ENCODE results near the gene ZNF605.
A peak's percentile ranks its signal among the peaks of the same experiment; 100 is the strongest.
"Not testable (repeated sequence)": the region's sequence is repeated elsewhere in the genome, so short reads cannot be mapped to it uniquely, and the experiment has no call there.

ZNF605 gene

DNA sequence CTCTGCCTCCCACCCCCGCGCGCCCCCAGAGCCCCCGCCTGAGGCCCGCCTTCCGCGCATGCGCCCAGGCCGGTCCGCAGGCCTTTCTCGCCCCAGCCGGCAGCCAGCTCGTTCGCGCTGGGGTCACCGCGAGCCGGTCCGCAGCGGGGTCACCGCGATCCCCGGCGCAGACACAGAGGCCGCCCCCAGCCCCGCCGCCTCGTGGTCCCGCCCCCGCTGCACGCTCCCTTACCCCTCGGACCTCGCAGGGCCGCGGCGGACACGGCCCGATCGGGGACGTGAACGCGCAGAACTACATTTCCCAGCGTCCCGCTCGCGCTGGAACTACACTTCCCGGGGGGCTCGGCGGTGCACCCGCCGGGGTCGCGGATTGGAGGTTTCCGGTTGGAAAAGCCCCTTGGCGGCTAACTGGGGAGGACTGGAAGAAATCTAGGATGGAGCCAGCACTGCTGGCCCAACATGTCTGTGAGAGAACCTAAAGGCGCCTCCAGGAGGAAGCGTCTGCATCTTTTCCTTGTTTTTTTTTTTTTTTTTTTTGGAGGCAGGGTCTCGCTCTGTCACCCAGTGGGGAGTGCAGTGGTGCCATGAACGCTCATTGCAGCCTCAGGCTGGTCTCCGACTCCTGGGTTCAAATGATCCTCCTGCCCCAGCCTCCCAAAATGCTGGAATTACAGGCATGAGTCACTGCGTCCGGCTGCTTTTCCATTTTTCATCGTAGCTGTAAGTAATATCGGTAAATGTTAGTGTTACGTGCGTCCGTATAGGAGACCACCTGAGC is at the start of gene ZNF605:
Gene ZNF605 (minus strand): TSS at position 296 of the 778 bp plus-strand sequence. CDS start 10,671 bp downstream, outside the sequence.
- peak; percentile 30 to 97 (median 85) for DNase-seq

DNA sequence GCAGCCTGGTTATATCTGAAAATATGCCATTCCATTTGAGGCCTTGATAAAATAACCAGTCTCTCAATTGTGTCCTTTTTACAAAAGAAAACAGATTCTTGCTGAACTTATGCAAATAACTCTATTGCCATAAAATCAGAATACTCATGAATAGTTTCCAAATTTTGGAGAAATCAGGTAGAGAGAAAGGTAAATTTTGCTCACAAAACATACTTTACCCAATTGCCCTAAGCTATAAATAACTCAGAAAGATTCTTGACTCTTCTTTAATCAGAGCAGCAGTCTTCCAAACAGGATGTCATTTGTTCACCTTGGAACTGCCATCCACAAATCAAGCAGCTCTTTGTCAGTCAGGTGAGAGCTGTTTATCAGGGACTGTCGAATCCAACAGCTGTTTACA is 42.6 kb upstream of the ZNF605 start:
- DNase-seq: no peak

DNA sequence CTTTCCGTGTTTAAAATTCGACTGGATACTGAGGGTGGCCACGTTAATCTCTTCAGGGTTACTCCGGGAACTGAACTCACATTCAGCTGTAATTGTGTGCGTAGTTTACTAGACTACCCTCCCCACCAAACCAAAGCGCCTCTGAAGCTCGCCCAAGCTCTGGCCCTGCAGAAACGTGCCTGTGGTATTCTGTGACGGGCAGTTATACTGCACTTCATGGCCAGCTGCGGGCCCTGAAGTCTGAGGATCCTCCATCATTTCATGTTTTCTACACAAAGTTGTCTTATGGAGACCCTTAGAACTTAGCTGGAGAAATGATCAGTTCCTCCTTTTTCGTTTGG is 30.7 kb upstream of the ZNF605 start:
- no peak for DNase-seq

DNA sequence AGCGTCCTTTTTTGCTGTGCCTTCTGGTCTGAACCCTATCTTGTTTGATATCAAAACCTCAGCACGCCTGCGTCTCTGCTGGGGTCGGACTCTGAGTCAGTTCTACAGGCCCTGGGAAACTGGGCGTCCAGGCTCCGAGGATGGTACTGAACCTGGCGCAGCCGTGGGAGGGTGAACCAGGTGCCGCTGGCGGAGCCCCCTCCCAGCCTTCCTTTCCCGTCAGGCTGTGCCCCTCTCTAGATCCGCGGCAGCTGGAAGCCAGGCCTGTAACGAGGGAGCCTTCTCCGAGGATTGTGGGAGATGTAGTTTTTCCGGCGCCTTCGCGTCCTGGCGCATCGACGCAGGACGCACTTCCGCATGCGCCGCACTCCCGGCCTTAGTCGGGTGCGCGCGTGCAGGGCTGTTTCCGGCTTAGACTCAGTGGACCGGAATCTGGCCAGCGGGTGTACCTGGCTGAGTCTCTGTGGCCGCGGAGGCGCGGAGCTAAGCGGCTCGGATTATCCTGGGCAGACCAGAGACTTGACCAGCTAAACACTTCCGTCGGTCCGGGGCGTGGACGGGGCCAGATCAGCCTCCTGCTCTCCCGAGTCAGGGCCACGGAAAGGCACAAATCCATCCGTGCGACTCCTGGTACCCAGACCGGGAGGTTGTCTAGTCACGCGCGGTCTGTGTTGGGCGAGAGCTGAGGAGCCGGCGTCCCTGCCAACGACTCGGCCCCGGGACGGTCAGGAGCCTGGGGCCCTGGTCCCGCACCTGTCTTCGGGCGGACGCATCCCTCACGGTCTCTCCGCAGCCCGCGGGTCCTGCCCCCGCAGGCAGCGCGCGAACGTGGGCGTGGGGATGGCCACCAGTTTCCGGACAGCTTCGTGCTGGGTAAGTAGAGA is 30.1 kb upstream of the ZNF605 start, which contains the start of gene ZNF26:
Gene ZNF26 (plus strand): TSS at position 367 of the 884 bp plus-strand sequence. CDS start 474 bp downstream, at position 841.
- peak; percentile 54 to 94 (median 88) for DNase-seq

DNA sequence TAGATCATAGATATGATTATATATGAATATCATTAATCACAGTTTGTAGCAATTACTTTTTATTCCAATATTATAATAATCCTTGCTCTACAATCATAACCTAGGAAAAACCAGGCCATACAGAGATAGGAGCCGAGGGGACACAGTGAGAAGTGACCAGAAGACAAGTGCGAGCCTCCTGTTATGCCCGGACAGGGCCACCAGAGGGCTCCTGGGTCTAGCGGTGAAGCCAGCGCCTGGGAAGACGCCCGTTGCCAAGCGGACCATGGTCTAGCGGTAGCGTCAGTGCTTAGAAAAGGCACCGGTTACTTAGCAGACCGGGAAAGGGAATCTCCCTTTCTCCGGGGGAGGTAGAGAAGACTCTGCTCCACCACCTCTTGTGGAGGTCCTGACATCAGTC is 20.8 kb upstream of the ZNF605 start:
- peak in 1 of 14 donors; percentile 13 for DNase-seq

DNA sequence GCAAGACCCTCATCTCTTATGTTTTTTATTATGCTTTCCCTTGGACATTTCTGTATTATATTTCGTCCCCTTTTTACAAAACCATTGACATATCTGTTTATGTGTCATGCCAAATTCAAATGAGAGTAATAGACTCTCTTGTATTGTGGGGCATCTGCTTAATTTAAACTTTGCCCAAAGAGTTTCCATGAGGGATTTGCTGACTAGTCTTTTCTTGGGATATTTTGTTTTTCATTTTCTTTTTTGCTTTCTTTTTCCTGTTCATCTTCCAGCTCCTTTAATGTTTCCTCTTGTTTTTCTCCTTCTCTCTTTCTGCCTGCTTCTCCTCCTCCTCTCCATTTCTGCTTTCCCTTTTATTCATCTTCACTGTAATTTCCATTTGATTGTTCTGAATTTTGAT is 16.3 kb upstream of the ZNF605 start:
- no peak for DNase-seq

DNA sequence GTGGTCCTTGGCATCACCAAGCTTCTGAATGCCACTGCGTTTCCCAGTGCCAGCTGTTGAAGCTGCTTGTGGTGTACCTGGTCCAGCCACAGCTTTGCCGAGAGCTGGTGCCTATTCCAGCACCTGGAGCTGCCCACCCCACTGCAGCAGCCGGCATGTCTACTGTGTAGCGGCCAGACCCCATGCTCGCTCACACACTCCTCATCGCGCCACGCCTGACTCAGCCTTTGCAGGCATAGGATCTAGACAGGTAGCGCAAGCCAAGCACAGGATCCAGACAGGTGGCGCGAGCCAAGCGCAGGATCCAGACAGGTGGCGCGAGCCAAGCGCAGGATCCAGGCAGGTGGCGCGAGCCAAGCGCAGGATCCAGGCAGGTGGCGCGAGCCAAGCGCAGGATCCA is 11.6 kb upstream of the ZNF605 start:
- DNase-seq: no peak

DNA sequence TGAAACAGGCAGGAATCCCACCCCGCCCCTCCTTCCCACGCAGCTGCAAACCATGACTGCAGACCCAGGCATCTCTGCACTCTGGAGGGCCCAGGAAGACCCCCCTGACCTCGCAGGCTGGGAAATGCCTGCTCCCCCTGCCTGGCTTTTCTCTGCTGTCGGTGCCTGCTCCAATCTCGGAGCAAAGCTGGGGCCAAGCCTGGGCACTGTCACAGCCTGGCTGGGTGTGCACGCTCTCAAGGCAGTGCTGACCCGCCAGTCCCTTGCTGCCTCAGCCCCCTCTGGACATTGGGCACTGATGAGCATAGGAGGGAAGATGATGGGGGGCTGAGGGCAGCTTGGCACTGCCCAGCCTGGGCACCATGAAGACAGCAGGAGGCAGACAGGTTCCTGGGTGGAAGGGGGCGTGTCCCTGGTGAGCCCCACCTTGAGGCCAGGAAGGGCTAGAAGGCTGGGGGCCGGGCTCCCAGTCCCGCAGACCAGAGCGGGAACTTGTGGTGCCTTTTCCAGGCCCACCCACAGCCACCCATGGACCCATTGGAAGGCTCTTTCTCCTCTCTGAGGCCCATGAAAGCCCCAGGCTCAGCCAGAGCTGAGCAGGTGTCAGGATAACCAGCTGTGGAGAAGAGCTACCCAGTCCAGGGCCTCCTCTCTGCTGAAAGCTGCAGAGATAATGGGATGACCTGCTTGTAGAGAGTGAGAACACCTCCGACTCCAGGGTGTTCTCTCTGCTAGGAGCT is 10.7 kb upstream of the ZNF605 start:
- no peak for DNase-seq

DNA sequence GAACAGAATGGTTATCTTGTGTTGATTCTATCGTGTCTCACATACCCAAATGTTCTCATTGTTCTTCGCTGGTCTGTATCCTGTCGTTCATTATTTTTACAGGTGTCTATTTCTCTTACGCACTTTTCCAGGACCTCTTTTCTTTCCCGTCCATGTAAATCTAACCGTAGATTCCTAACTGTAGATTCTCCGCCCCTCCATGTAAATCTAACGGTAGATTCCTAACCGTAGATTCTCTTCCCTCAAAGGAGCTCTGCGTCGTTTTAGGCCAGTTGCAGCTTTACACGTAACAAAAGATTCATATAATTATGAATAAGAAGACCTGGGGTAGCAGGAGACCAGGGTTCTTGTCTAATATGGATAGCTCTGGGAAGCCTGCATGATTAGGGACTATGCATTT is 9.7 kb upstream of the ZNF605 start:
- DNase-seq: no peak

DNA sequence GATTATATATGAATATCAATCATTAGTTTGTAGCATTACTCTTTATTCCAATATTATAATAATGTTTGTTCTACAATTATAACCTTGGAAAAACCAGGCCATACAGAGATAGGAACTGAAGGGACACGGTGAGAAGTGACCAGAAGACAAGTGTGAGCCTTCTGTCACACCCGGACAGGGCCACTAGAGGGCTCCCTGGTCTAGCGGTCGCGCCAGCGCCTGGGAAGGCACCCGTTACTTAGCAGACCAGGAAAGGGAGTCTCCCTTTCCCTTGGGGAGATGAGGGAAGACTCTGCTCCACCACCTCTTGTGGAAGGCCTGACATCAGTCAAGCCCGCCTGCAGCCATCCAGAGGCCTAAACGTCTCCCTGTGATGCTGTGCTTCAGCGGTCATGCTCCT is 7.8 kb upstream of the ZNF605 start:
- DNase-seq: peak in 2 of 14 donors; percentile 4 to 10

DNA sequence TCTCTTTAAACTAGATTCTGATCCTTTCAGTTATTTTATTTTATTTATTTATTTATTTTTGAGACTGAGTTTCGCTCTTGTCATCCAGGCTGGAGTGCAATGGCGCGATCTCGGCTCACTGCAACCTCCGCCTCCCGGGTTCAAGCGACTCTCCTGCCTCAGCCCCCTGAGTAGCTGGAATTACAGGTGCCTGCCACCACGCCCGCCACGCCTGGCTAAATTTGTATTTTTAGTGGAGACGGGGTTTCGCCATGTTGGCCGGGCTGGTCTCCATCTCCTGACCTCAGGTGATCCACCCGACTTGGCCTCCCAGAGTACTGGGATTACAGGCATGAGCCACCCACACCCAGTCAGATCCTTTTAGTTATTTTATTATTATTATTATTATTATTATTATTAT is 5.7 kb upstream of the ZNF605 start:
- not testable (repeated sequence) for DNase-seq

DNA sequence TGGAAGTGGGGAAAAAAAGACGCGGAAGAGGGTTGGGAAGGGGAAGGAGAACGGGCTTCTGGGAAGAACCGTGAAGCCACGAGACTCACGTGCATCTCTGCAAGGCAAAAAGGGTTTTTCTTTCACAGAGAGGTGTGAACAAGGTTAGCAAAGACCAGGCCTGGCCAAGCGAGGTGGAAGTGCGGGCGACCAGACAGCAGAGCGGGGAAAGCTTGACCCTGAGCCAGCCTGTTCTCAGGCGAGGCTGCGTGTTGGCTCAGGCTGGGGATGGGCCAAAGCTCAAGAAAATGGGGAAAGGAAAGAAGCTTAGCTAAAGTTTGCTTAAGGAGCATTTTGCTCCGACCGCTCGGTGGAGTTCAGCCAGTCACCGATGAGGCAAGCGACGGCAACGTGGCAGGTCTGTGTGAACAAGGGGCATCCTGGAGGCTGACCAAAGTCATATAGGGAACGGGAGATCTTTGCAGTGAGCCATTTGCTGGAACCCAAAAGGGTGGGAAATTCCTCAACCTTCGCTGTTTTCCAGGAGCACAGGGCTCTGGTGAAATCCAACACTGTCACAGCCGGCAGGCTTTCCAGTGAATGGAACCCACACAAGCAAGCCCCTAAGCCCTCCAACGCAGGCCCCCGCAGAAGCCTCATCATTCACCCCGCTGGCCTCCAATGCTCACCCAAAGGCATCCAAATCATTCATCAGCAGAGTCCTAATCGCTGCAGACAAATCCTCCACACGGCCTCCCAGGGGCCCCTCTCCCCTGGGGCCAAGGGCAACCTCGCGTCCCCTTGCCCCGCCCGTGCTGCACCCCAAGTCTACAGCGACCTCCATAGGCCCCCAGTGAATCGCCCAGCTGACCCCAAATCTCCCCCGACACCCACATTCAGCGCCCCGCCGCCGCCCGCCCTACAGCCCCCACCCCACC is 754 bp downstream of the ZNF605 start:
- DNase-seq: peak in 10 of 14 donors; percentile 10 to 73 (median 44)

DNA sequence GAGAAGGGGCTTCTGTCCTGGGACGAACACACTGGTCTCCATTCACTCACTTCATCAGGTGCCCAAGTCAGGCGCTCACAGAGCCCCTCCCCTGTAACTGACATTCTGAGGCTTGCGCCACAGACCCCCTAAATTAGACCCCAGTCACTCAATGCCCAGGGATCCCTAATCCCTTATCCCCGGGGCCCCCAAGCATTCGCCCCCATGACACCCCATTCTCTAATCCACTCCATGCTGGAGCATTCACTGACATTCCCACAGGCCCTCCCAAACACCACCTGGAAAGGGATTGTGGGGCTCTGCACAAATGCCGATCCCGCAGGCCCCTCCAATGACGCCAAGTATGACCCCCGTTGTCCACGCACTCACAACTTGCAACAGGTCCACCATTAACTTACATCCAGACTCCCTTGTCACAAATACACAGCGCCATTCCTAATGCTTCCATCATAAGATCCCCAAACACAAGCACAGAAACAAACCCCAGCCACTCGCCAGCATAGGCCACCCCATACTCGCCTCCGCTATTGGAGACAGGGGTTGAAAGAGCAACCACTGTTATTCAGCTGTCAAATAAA is 1.5 kb downstream of the ZNF605 start:
- DNase-seq: no peak

DNA sequence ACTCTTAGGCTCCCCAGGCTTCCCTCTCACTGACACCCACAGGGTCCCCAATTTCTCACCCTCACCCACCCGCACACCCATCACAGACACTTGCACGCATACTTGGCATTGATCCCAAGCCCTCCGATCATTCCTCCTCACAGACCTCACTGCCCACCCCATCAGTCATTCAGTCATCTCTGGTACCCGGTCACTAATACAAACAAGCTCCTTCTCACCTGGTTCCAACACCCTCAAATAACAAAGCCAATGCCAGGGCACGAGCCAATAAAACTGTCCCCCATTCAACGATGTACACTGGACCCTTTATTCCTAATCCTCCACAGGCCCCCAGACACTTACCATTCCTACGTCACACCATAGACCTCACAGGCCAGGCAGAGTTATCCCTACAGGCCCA is 2.3 kb downstream of the ZNF605 start:
- DNase-seq: no peak

DNA sequence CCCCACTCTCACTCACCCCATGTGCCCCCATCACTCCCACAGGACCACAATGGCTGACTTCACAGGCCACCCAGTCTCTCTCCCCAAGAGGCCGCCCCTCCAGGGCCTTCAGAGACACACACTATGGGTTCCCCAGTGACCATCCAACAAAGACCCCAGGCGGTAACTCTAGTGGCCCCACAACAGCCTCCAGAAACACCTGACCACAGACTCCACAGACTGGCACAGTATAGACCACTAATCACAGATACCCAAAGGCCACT is 3.0 kb downstream of the ZNF605 start:
- DNase-seq: no peak

DNA sequence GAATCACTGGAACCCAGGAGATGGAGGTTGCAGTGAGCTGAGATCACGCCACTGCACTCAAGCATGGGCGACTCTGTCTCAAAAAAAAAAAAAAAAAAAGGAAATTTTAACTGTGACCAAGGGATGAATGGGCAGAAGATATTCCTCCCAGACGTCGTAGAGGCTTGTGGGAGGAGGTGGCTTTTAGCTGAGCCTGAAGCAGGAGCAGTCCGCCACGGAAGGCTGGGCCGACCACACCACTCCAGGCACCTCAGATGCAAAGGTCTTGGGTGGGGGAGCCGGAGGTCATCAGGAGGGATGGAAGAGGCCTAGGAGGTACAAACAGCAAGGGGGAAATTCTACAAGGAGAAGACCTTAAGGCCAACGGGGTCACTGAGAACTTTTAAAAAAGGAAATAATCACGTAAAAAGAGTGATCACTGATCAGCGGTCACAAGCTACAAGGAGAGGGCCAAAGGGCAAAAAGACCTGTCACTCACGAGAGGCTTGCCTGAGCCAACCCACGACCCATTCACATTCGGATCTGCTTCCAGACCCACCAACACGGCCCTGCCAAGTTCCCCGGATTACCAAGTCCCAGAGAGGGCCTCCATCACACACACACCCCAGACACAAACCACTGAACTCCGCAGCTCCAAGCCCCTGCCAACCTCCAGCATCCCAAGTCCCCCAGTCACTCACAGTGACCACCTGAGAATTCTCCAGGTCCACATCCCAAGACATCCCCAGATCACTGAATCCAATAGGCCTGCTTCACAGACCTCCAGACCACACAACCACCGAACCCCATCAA is 3.5 kb downstream of the ZNF605 start:
- no peak for DNase-seq

DNA sequence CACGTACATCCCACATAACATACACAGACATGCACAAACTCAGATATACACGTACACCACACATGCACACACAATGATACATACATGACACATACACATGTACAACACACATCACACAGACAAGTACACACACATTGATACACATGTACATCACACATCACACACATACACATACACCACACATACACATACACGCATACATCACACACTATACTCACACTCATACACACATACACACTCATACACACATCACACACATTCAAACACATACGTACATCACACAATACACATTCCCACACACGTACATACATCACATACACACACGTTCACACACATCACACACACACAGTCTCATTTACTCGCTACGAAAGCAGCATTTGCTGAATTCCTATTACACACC is 4.5 kb downstream of the ZNF605 start:
- no peak for DNase-seq

DNA sequence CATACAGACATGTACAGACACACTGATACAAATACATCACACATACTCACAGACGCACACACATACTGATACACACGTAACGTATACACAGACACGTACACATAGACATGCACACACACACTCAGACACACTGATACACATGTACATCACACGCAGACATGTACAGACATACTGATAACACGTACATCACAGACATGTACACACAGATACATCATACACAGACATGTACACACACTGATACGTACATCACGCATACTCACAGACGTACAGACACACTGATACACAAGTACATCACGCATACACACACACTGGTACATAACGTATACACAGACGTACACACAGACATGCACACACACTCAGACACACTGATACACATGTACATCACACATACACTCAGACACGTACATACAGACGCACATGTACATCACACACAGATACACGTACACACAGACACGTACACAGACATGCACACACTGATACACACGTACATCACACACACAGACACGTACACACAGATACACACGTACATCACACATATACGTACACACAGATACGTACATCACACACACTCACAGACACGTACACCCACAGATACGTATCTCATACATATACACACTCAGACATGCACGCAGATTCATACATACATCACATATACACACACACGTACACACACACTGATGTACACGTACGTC is 5.1 kb downstream of the ZNF605 start:
- DNase-seq: no peak

DNA sequence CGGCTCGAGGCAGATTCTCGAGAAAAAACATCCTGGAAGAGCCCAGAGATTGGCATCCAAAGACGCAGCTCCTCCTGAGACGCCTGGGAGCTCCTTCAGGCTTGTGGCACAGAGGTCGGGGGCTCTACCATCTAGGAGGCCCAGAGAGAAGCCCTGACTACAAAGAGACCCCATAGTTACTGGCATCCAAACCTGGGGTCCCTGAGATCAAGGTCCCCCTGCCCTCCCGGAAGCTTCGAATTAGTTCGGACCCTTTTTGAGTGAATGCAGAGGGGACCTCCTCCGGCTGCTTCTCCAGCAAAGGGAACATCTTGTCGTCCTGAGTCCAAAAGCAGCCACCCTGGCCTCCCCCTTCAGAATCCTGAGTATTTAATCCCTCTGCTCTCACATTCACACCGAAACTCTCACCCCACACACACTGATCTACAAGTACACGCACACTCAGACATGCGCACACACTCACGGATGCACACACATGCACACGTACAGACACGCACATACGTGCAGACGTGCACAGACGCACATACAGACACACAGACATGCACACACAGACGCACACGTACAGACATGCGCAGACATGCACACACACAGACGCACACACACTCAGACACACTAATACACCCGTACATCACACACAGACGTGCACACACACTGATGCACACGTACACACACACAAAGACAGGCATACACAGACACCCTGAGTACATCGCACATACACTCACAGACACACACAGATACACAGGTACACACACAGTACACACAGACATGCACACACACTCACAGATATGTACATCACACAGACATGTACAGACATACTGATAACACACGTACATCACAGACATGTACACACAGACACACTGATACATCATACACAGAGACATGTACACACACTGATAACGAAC is 5.9 kb downstream of the ZNF605 start:
- no peak for DNase-seq

Data from C1 segment of cervical spinal cord (tissue), 14 donors.